ENCODE data around the gene CHMP6.

CHMP6 gene

GRCh38 chr17:80956321-80957190 lies 35.1 kb upstream of the CHMP6 start:
- no peak for DNase-seq

- no peak for DNase-seq
These were observed 34.1 kb upstream of the CHMP6 start for GRCh38 chr17:80957461-80957941.

DNA sequence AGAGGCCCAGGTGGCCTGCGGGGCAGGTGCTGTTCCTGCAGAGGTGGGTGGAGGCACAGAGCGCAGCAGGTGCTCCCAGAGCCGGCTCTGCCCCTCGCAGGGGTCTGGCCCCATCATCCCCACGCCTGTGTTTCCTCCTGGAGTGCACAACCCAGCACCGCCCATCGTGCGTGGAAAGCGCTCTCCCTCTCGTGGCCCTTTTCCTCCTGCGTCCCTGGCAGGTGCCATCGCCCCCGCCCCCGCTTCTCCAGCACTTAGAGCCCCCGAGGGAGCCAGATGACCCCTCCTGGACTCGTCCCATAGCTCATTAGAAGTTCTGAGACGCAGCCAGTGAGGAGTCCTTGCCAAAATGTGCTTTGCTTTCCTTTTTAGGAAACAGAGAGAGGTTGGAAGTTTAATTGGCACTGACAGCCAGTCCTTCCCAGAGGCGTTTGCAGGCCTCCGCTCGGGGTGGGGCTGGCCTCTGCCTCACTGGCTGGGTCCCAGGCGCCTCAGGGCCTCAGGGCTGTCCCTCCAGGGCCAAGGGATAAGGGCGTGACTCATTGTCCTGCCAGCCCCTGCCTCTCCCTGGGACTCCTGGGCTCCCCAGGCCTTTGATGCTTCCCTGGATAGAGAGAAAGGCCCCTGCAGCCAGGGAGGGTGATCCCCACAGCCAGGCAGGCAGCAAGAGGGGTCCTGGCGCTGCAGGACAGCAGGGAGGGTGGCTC lies 32.2 kb upstream of the CHMP6 start:
- peak; percentile 65 for DNase-seq

DNA sequence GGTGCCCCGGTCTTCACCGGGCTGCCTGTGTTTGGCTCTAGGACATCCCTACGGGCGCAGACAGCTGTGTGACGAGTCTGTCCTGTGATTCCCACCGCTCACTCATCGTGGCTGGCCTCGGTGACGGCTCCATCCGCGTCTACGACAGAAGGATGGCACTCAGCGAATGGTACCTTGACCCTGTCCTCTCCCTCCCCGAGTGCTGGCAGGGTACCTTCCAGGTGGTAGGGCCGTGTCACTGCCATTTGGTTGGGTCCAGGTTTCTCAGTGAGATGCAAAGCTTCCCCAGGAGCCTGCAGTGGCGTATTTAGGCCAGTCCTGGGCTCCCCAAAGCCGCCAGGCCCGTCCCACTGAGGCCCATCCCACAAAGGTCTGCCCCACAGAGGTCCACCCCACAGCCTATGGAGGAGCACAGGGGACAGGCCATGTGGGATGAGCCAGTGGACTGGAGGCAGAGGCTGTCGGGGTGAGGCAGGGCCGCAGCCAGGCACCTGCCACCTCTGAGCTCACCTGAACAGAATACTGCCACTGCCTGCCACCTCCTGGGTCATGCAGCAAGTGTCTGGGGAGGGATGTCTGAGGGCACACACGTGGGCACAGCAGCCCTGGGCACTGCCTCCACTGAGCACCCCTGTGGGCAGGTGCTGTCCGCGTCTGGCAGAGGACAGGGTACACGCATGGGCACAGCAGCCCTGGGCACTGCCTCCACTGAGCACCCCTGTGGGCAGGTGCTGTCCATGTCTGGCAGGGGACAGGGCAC lies 31.4 kb upstream of the CHMP6 start:
- no peak for DNase-seq

DNA sequence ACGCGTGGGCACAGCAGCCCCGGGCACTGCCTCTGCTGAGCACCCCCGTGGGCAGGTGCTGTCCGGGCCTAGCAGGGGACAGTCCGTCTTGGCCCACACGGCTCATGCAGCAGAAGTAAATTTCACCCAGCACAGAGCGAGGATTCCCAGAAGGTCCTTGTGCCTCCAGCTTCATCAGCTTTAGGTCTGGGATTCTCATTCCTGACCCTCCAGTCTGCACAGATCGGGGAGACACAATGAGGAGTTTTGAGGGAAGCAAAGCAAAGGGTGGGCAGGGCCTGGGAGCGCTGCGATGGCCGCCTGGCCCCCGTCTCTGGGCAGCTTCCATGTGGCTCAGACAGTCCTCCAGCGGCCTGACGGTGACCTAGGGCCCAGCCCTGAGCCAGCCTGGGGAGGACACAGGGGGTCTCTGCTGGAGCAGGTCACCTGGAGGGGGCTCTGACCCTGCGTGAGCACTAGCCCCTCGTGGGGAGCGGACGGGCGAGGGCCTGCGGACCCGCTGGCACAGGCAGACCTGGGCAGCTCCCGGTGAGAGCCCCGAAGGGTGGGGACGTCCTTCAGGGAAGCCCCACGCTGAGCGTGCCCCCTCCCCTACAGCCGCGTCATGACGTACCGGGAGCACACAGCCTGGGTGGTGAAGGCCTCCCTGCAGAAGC lies 30.7 kb upstream of the CHMP6 start:
- DNase-seq = no peak

GRCh38 chr17:80961541-80962330 lies 29.9 kb upstream of the CHMP6 start:
- DNase-seq = no peak

DNA sequence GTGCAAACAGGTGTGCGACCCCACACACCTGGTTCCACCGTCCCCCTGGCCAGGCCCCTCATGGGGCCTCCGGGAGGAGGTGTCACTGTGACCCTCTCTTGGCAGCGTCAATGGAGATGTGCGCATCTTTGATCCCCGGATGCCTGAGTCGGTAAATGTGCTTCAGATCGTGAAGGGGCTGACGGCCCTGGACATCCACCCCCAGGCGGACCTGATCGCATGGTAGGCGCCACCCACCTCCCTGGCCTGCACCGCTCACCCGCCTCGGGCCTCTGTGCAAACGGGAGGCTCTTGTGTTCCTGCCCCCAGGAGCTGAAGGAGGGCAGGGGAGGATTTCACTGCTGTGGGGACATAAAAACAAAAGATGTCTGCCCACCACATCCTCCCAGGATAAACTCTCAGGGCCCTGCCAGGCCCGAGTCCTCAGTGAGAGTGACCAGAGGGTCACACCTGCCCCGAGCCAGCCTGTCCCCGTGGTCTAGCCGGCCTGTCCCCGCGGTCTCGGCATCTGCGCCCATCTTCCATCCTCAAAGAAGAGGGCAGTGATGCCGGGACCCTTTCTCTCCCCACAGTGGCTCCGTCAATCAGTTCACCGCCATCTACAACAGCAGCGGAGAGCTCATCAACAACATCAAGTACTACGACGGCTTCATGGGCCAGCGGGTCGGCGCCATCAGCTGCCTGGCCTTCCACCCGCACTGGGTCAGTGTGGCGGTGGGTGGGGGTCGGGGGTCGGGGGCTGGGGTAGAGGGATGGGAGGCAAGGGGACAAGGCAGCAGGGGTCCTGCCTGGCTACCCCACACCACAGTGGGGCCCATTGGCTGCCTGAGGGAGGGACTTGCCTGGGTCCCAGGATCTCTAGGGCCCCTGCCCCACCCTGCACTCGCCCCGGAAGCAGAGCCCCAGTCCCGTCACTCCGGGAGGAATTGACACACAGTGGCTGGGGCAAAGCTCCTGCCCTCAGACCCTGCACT lies 29.0 kb upstream of the CHMP6 start:
- no peak for DNase-seq

- DNase-seq = no peak
These were observed 27.7 kb upstream of the CHMP6 start for GRCh38 chr17:80963812-80964543.

GRCh38 chr17:80964544-80964856 lies 27.1 kb upstream of the CHMP6 start:
- no peak for DNase-seq

GRCh38 chr17:80964859-80965580 lies 26.6 kb upstream of the CHMP6 start:
- DNase-seq = no peak

DNA sequence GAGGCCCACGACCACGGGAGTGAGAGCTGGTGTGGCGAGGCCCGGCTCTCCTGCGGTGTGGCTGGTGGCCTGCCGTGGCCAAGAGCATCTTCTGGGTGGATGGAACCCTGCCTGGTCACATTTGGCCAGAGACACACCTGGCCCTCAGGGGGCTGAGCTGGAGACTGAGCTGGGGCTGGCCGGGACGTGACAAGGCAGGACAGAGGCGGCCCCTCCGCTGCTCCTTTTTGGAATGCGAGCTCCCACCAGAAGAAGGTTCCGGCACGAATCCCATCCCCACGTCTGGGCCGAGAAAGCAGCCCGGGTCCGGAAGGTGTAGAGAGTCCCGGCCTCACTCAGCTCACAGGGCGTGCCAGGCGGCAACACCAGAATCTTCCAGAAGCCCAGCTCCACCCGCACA lies 26.0 kb upstream of the CHMP6 start:
- no peak for DNase-seq

DNA sequence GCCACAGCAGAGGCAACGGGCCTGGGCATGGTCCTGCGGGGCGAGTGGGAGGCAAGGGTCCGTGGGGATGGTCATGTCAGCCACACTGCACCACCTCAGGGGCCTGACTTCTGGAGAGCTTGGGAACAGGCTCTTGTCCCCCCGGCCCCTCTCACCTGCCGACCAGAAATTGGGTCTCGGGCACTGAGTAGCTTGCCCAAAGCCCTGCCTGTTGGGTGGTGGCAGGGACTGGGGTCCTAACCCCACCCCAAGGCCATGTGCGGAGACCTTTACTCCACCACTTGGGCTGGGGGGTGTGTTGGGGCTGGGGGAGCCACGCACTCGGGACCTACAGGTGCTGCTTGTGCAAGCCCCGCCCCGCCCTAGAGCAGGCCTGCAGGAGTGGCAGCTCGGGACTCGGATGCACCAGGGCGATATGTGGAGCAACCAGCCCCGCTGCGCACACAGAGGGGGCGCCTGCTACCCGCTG lies 24.2 kb upstream of the CHMP6 start:
- no peak for DNase-seq

- DNase-seq = peak; percentile 33
These were observed 23.0 kb upstream of the CHMP6 start for GRCh38 chr17:80968602-80969029.

DNA sequence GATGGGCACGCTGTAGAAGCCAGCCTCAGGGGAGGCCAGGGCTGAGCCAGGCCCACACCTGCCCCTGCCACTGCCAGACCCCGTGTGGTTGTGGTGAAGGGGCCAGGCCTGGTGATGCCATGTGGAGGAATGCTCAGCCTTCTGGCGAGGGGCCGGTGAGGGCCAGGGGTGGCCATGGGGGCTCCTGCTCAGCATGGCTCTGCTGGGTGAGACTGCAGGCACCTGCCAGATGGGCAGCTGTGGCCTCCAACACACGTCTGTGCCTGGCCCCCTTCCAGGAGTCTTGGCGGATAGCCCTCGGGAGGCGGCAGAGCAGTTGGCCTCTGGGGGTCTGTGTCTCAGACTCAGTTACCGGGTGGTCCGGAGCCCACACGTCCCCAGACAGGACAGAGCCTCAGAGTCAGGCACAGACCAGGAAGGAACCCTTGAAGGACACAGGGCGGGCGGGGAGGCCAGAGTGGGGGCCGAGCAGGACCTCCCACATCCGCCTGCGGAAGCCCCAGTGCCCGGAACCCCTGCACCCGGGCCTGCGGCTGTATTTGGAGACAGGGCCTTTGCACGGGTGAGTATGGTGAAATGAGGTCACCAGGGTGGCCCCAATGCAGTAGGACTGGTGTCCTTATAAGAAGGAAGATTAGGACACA lies 22.5 kb upstream of the CHMP6 start:
- no peak for DNase-seq

DNA sequence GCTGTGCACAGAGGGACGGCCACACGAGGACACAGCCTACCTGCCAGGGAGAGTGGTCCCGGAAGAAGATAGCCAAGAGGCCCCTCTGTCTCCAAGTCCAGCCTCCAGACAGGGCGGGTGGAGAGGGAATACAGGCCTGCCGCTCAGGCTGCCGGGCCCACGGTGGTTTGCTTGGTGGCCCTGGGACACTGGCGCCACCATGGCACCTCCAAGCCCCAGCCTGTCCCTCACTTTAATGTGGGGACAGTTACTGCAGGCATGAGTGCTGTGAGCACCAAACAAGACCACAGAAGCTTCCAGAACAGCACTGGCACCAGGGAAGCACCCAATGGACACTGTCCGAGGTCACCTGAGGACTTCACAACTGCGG lies 22.0 kb upstream of the CHMP6 start:
- DNase-seq = no peak

DNA sequence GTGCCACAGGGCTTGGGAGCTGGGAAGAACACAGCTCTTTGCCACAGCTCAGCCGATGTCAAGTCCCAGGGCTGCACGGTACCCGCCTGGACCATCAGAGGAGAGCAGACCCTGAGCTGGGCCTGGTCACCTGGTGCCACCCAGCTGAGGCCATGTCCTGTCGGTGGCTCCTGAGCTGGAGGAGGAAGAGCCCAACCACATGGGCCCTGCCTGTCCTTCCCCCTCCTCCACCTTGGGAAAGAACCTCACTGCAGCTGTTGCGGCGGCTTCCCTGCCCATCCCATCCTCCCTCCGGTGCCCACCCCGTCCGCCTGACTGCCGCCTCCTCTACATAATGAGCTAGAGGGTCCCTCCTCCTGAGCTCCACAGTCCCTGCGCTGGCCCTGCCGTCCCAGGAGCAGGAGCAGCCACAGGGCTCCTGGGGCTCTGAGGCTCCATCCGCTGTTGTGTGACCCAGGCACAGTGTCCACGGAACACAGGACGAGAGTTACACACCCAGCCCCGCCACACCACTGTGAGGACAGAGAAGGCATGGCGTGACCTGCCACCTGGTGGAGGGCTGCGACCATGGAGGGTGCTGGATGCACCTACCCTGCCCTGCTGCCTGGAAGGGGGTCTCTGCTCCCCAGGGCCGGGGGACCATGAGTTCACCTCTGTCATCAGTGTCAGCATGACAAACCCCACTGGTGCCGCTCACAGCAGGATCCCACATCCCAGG lies 21.4 kb upstream of the CHMP6 start:
- DNase-seq = peak; percentile 20

- peak; percentile 18 for DNase-seq
These were observed 20.6 kb upstream of the CHMP6 start for GRCh38 chr17:80970762-80971703.

All from fibroblast of skin of abdomen (primary cell).